HepG2 (cell line): ENCODE results near the gene GRIK1.

Source experiments
- ATF7 ChIP-seq, 2 experiments: fragments of 450-650 bp in 1 of 2; sonication (generic) in 1 of 2; formaldehyde crosslinking in 1 of 2; IDR thresholded peaks; 2 replicates each; pipeline versions ENCODE4 v1.4.0 to v1.6.1; 2016 to 2020; ENCODE audit warnings: antibody characterized with exemption in 1 of 2, mild to moderate bottlenecking in 1 of 2, missing genetic modification reagents in 1 of 2
- ETV5 ChIP-seq: IDR thresholded peaks from 2 replicates; pipeline ENCODE4 v1.6.1; 2018; ENCODE audit warnings: missing biosample characterization, missing genetic modification reagents, inconsistent platforms, borderline replicate concordance
- GLI4 ChIP-seq: sonication (generic); formaldehyde crosslinking; IDR thresholded peaks from 2 replicates; pipeline ENCODE4 v1.5.1; 2020; ENCODE audit warnings: missing genetic modification reagents, mild to moderate bottlenecking, moderate library complexity, borderline replicate concordance
- KLF6 ChIP-seq: IDR thresholded peaks from 2 replicates; pipeline ENCODE4 v1.8.0; 2016; ENCODE audit warnings: missing biosample characterization, missing genetic modification reagents
- MZF1 ChIP-seq: sonication (generic); formaldehyde crosslinking; IDR thresholded peaks from 2 replicates; pipeline ENCODE4 v1.8.1; 2023; ENCODE audit warnings: mild to moderate bottlenecking, missing genetic modification reagents, borderline replicate concordance
- NFATC3 ChIP-seq: sonication (generic); formaldehyde crosslinking; IDR thresholded peaks from 2 replicates; pipeline ENCODE4 v1.5.1; 2020; ENCODE audit warnings: mild to moderate bottlenecking, missing genetic modification reagents
- POLR2A ChIP-seq, 2 experiments: IDR thresholded peaks; 2 replicates each; pipeline ENCODE4 v1.6.1; 2011; ENCODE audit warnings: low read depth in 2 of 2, low read length in 2 of 2, mild to moderate bottlenecking in 1 of 2, moderate library complexity in 1 of 2; ENCODE audit not compliant: insufficient read depth in 1 of 2
- TARDBP ChIP-seq: sonication (generic); formaldehyde crosslinking; IDR thresholded peaks from 2 replicates; pipeline ENCODE4 v1.8.0; 2022; ENCODE audit warnings: mild to moderate bottlenecking, missing genetic modification reagents
- ZMYM4 ChIP-seq: sonication (generic); formaldehyde crosslinking; IDR thresholded peaks from 2 replicates; pipeline ENCODE4 v1.8.1; 2023; ENCODE audit warnings: mild to moderate bottlenecking, missing genetic modification reagents
- ZNF253 ChIP-seq: sonication (generic); formaldehyde crosslinking; IDR thresholded peaks from 2 replicates; pipeline ENCODE4 v1.8.0; 2022; ENCODE audit warnings: mild to moderate bottlenecking, missing genetic modification reagents, borderline replicate concordance
- TF ChIP-seq, protein P1 (sequence below): sonication (generic); formaldehyde crosslinking; IDR thresholded peaks from 2 replicates; pipeline ENCODE4 v1.5.1; 2020; ENCODE audit warnings: missing genetic modification reagents, mild to moderate bottlenecking, borderline replicate concordance
- TF ChIP-seq, protein P2 (sequence below): sonication (generic); formaldehyde crosslinking; IDR thresholded peaks from 2 replicates; pipeline ENCODE4 v1.4.0; 2020; ENCODE audit warnings: missing genetic modification reagents, mild to moderate bottlenecking, borderline replicate concordance

DNA sequence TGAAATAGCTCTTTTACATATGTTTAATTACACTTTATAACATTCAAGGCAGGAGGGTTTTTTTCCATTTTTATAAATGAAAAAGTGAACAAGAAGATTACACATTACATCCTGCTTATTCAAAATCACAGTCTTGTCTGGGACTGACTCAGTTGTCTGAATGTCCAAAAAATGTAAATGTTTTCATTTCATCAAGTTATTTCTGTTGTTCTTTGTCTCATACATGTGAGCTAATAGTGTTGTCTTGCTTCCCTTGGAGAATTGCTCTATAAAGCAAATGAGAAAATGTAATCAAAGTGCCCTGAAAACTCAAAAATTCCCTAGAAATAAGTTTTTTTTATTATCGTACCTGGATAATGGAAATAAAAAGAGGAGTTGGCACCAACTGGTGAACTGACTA is 242.9 kb downstream of the GRIK1 start:
- no peak for TF ChIP-seq POLR2A (IDR thresholded peaks at IDR 0.05; ENCODE audit: insufficient read depth in 1 of 2, low read depth in 2 of 2, low read length in 2 of 2)
- no peak for TF ChIP-seq KLF6 (CRISPR knock-in tag)
- no peak for TF ChIP-seq ETV5
- no peak for TF ChIP-seq MZF1 (CRISPR knock-in tag)
- TF ChIP-seq ZNF253 (CRISPR knock-in tag) = no peak
- TF ChIP-seq GLI4 (CRISPR knock-in tag) = no peak
- TF ChIP-seq, protein P1, sequence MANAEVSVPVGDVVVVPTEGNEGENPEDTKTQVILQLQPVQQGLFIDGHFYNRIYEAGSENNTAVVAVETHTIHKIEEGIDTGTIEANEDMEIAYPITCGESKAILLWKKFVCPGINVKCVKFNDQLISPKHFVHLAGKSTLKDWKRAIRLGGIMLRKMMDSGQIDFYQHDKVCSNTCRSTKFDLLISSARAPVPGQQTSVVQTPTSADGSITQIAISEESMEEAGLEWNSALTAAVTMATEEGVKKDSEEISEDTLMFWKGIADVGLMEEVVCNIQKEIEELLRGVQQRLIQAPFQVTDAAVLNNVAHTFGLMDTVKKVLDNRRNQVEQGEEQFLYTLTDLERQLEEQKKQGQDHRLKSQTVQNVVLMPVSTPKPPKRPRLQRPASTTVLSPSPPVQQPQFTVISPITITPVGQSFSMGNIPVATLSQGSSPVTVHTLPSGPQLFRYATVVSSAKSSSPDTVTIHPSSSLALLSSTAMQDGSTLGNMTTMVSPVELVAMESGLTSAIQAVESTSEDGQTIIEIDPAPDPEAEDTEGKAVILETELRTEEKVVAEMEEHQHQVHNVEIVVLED = no peak
- no peak for TF ChIP-seq ZMYM4
- TF ChIP-seq, protein P2, sequence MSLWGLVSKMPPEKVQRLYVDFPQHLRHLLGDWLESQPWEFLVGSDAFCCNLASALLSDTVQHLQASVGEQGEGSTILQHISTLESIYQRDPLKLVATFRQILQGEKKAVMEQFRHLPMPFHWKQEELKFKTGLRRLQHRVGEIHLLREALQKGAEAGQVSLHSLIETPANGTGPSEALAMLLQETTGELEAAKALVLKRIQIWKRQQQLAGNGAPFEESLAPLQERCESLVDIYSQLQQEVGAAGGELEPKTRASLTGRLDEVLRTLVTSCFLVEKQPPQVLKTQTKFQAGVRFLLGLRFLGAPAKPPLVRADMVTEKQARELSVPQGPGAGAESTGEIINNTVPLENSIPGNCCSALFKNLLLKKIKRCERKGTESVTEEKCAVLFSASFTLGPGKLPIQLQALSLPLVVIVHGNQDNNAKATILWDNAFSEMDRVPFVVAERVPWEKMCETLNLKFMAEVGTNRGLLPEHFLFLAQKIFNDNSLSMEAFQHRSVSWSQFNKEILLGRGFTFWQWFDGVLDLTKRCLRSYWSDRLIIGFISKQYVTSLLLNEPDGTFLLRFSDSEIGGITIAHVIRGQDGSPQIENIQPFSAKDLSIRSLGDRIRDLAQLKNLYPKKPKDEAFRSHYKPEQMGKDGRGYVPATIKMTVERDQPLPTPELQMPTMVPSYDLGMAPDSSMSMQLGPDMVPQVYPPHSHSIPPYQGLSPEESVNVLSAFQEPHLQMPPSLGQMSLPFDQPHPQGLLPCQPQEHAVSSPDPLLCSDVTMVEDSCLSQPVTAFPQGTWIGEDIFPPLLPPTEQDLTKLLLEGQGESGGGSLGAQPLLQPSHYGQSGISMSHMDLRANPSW (CRISPR knock-in tag) = no peak
- no peak for TF ChIP-seq NFATC3 (CRISPR knock-in tag)
- no peak for TF ChIP-seq ATF7 (IDR thresholded peaks at IDR 0.05)
- TF ChIP-seq ATF7 (CRISPR knock-in tag; IDR thresholded peaks at IDR 0.05) = no peak
- TF ChIP-seq TARDBP = no peak
